Right lobe of liver (tissue), 4 donors: ENCODE measurements around the gene ANKRD23.

Experiments
- POLR2A ChIP-seq: fragments of 450-650 bp; IDR thresholded peaks from one replicate; pipeline ENCODE4 v1.6.1; 2017; ENCODE audit warnings: antibody characterized with exemption, mild to moderate bottlenecking
- TF ChIP-seq, protein P1 (sequence below), 4 donors: fragments of 200-600 bp in 3 of 4; fragments of 450-650 bp in 1 of 4; IDR thresholded peaks; one replicate each; pipeline versions ENCODE4 v1.5.1 to v1.8.0; 2016 to 2022; ENCODE audit warnings: antibody characterized with exemption in 4 of 4, mild to moderate bottlenecking in 2 of 4
- donor health status: DM: no; HTN: no; CAD: no.
- donor health status: DM: no; HTN: no; CAD: no.
- donor health status: DM: no; HTN: yes; CAD: no.

DNA sequence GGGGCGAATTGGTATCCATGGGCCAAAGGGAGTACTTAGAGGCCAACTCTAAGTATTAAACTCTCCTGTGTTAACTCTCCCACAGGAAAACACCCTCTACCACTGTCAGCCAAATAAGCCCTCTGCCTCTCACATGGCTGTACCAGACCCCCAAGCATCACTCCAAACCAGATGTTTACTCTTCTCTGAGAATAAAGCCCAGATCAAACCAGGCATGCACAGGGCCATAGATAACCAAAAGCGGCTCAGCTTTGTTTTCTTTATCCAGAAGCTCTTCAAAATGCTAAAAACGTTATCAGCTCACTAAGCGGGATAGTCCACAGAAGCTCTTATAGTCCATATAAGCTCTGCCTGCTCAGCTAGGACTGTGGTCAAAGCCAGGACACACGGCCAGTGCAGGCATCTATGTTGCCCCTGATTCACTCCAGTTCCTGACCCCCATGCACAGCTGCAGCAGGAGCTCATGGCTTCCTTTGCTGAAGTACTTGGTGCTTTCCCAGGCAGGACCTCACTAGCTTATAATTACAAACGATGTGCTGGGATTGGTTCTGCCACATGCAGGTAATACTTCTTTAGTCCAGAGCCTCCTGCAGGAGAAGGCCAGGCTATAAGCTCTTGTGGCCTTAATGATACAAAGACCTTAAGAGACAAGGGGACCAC is 47.0 kb upstream of the ANKRD23 start:
- TF ChIP-seq, protein P1, sequence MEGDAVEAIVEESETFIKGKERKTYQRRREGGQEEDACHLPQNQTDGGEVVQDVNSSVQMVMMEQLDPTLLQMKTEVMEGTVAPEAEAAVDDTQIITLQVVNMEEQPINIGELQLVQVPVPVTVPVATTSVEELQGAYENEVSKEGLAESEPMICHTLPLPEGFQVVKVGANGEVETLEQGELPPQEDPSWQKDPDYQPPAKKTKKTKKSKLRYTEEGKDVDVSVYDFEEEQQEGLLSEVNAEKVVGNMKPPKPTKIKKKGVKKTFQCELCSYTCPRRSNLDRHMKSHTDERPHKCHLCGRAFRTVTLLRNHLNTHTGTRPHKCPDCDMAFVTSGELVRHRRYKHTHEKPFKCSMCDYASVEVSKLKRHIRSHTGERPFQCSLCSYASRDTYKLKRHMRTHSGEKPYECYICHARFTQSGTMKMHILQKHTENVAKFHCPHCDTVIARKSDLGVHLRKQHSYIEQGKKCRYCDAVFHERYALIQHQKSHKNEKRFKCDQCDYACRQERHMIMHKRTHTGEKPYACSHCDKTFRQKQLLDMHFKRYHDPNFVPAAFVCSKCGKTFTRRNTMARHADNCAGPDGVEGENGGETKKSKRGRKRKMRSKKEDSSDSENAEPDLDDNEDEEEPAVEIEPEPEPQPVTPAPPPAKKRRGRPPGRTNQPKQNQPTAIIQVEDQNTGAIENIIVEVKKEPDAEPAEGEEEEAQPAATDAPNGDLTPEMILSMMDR (IDR thresholded peaks at IDR 0.05): no peak
- no peak for TF ChIP-seq POLR2A
